Fibroblast of skin of right quadriceps (primary cell): ENCODE data around the gene TTPAL.

Experiments
- DNase-seq: peaks from one replicate; pipeline ENCODE4 v3.0.0-alpha.2; 2013

The TTPAL gene

GRCh38 chr20:44543358-44543757 is 67.7 kb downstream of the TTPAL start:
- DNase-seq: no peak
